ENCODE results near the gene NPAS3. TPM values are rescaled to one million over a fixed set of nuclear protein-coding genes. Genes with fewer than 3 reads are reported as not detected.

NPAS3 gene
- total and polyA plus RNA-seq, 2 of the 8 experiments (the other 6 are each of a cell fraction or from before 2014, with no cell fraction given): 0.11 to 0.60 TPM

GRCh38 chr14:33363682-33364081 is 425.0 kb downstream of the NPAS3 start:
- FAIRE-seq: no peak
- no peak overlapping the region for H2BK15ac ChIP-seq (ENCODE audit: low read length)
- TF ChIP-seq KDM5A (IDR thresholded peaks at IDR 0.05; ENCODE audit: low read length) (no peak), SIN3A (conservative IDR thresholded peaks at IDR 0.05 in 1 of 2, IDR thresholded peaks at IDR 0.05 in 1 of 2; ENCODE audit: low read depth in 1 of 2, low read length in 2 of 2) (no peak), ZNF274 (IDR thresholded peaks at IDR 0.05; ENCODE audit: borderline replicate concordance, extremely low read depth, low read length) (no peak), MAFK (IDR thresholded peaks at IDR 0.05; ENCODE audit: low read depth, low read length) (no peak), POLR2A (IDR thresholded peaks at IDR 0.05; ENCODE audit: control extremely low read depth in 1 of 2, low read depth in 2 of 2, low read length in 2 of 2) (no peak), SP1 (IDR thresholded peaks at IDR 0.05; ENCODE audit: low read depth, low read length) (no peak), RXRA (IDR thresholded peaks at IDR 0.05; ENCODE audit: insufficient read depth, low read depth, low read length) (no peak), SP4 (IDR thresholded peaks at IDR 0.05; ENCODE audit: low read length) (no peak), RAD21 (IDR thresholded peaks at IDR 0.05 in 1 of 2, conservative IDR thresholded peaks at IDR 0.05 in 1 of 2; ENCODE audit: low read depth in 2 of 2, low read length in 2 of 2) (no peak), MAX (IDR thresholded peaks at IDR 0.05) (no peak), POLR2AphosphoS5 (IDR thresholded peaks at IDR 0.05; ENCODE audit: low read depth, low read length) (no peak), E2F6 (IDR thresholded peaks at IDR 0.05) (no peak), ASH2L (IDR thresholded peaks at IDR 0.05; ENCODE audit: low read length) (no peak), KDM4A (IDR thresholded peaks at IDR 0.05; ENCODE audit: low read depth, low read length, severe bottlenecking) (no peak), SP2 (IDR thresholded peaks at IDR 0.05; ENCODE audit: low read length) (no peak)

More at GRCh38 chr14:33363682-33364081, 425.0 kb downstream of the NPAS3 start:
- Histone ChIP-seq H3K79me1 (ENCODE audit: low read depth, low read length) (no peaks in the 10 kb centered on the region), H2AK5ac (ENCODE audit: low read depth, low read length) (no peak overlapping the region), H4K20me1 (replicated peaks in 1 of 2; ENCODE audit: control insufficient read depth in 1 of 2, insufficient read depth in 2 of 2, low read length in 2 of 2) (no peaks in the 10 kb centered on the region), H4K8ac (ENCODE audit: extremely low read depth, insufficient read depth, low read length) (no peak overlapping the region), H3K18ac (ENCODE audit: extremely low read depth, low read length) (no peak overlapping the region), H2BK5ac (ENCODE audit: low read depth, low read length) (no peak overlapping the region), H3K4me1 (replicated peaks in 1 of 4; ENCODE audit: control insufficient read depth in 3 of 4, insufficient read depth in 4 of 4, low read length in 3 of 4) (peaks cover 2 to 11% (median 7%) of the 10 kb centered on the region in 4 experiments), H3K14ac (ENCODE audit: insufficient read length) (no peak overlapping the region), H3K36me3 (ENCODE audit: control insufficient read depth in 2 of 4, insufficient read depth in 4 of 4, low read length in 3 of 4) (no peaks in the 10 kb centered on the region), H4K5ac (ENCODE audit: insufficient read length, low read depth, low read length) (no peak overlapping the region), H4K91ac (replicated peaks; ENCODE audit: insufficient read length, low read length) (no peak overlapping the region), H2AFZ (ENCODE audit: low read length) (no peak overlapping the region), H3K9ac (replicated peaks in 1 of 4; ENCODE audit: extremely low read depth in 1 of 4, low read depth in 3 of 4, low read length in 3 of 4) (no peak overlapping the region), H3K56ac (replicated peaks; ENCODE audit: insufficient read length, low read depth, low read length) (no peak overlapping the region), H3K79me2 (ENCODE audit: control insufficient read depth in 1 of 2, insufficient read depth in 2 of 2, low read length in 2 of 2) (no peaks in the 10 kb centered on the region), H3K23ac (ENCODE audit: insufficient read length) (no peak overlapping the region), H3K9me3 (ENCODE audit: insufficient read depth in 2 of 2, low read depth in 1 of 2, low read length in 1 of 2) (no peaks in the 10 kb centered on the region), H3K4ac (replicated peaks; ENCODE audit: insufficient read length, low read depth, low read length) (no peak overlapping the region), H3K23me2 (ENCODE audit: low read depth, low read length) (no peaks in the 10 kb centered on the region), H3K27me3 (replicated peaks in 1 of 4; ENCODE audit: control insufficient read depth in 3 of 4, extremely low read depth in 1 of 4, insufficient read depth in 3 of 4, low read length in 3 of 4) (no peaks in the 10 kb centered on the region), H2BK20ac (ENCODE audit: low read length) (no peak overlapping the region), H3K4me3 (ENCODE audit: extremely low read depth in 1 of 4, insufficient read depth in 2 of 4, low read depth in 3 of 4, low read length in 4 of 4) (no peak overlapping the region), H3K27ac (ENCODE audit: low read depth, low read length) (no peak overlapping the region), H2BK120ac (replicated peaks; ENCODE audit: low read depth, low read length) (no peak overlapping the region), H2BK12ac (ENCODE audit: low read depth, low read length) (no peak overlapping the region), H3K4me2 (ENCODE audit: insufficient read depth in 1 of 2, low read depth in 2 of 2, low read length in 2 of 2) (no peak overlapping the region)
- DNase-seq (ENCODE audit: low read depth in 1 of 2, low spot score in 2 of 2): no peak
- CTCF ChIA-PET (ENCODE audit: partially characterized antibody): interaction anchor here (0.6 kb wide), 2 partner anchors 62 to 380 kb away, joined by 3 to 4 read pairs; no protein-coding TSS in a partner anchor
- POLR2A ChIA-PET (ENCODE audit: partially characterized antibody): no interaction called here
- 86% methylated on average over 3 of the region's 3 CpGs; no CpG with 5 or more reads in 1 of the 2 experiments for WGBS, 2 experiments (ENCODE audit: extremely low coverage in 1 of 2, insufficient coverage in 1 of 2, insufficient read length in 1 of 2, insufficient replicate concordance in 2 of 2, low coverage in 1 of 2, low lambda C conversion rate in 2 of 2, missing lambda C conversion rate in 1 of 2)

Measured in H1 (cell line).